Ectodermal cell (in vitro differentiated cells): Measurements from ENCODE around the gene CEACAM19.

Experiments
- H3K27ac ChIP-seq: 2 replicates; pipeline ENCODE4 v1.7.0; 2013; ENCODE audit warnings: mild to moderate bottlenecking, low read depth, low read length; ENCODE audit not compliant: insufficient read depth, poor library complexity, severe bottlenecking
- H3K27me3 ChIP-seq: 2 replicates; pipeline ENCODE4 v1.7.0; 2013; ENCODE audit warnings: mild to moderate bottlenecking, low read length; ENCODE audit not compliant: insufficient read depth, control insufficient read depth, poor library complexity, severe bottlenecking
- H3K36me3 ChIP-seq: one replicate; pipeline ENCODE4 v1.7.0; 2013; ENCODE audit warnings: low read length; ENCODE audit not compliant: control insufficient read depth, insufficient read depth
- H3K4me1 ChIP-seq: one replicate; pipeline ENCODE4 v1.7.0; 2013; ENCODE audit warnings: low read length; ENCODE audit not compliant: control insufficient read depth, insufficient read depth
- H3K4me3 ChIP-seq: 2 replicates; pipeline ENCODE4 v1.7.0; 2013; ENCODE audit warnings: low read depth, low read length, control low read depth; ENCODE audit not compliant: insufficient read depth
- H3K9me3 ChIP-seq: 2 replicates; pipeline ENCODE4 v1.7.0; 2013; ENCODE audit warnings: mild to moderate bottlenecking, low read length, moderate library complexity; ENCODE audit not compliant: control insufficient read depth
- WGBS, 2 experiments: methylation state at CpG; one replicate each; pipeline ENCODE4 v1.1.7; 2013; ENCODE audit warnings: missing lambda C conversion rate in 2 of 2; 5-methylcytosine and 5-hydroxymethylcytosine counted together

CEACAM19 gene

DNA sequence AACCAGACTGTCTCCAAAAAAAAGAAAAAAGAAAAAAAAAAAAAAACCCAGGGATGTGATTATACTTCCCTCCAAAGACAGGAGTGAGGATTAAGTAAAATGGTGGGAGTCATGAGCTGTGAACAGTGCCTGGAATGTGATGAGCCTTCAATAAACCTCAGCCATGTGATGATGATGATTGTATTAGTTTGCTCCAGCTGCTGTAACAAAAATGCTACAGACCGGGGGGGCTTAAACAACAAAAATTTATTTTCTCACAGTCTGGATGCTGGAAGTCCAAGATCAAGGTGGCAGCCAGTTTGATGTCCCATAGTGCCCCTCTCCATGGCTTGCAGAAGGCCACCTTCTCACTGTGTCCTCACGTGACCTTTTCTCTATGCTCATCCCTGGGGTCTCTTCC lies 36.5 kb upstream of the CEACAM19 start:
- H3K9me3 ChIP-seq = no peaks in the 10 kb centered on the region
- H3K4me1 ChIP-seq = no peaks in the 10 kb centered on the region
- H3K27me3 ChIP-seq = no peaks in the 10 kb centered on the region
- H3K27ac ChIP-seq = no peak overlapping the region
- no peak overlapping the region for H3K4me3 ChIP-seq
- WGBS, 2 experiments = 94 to 96% methylated on average over 2 of the region's 2 CpGs
- no peaks in the 10 kb centered on the region for H3K36me3 ChIP-seq

DNA sequence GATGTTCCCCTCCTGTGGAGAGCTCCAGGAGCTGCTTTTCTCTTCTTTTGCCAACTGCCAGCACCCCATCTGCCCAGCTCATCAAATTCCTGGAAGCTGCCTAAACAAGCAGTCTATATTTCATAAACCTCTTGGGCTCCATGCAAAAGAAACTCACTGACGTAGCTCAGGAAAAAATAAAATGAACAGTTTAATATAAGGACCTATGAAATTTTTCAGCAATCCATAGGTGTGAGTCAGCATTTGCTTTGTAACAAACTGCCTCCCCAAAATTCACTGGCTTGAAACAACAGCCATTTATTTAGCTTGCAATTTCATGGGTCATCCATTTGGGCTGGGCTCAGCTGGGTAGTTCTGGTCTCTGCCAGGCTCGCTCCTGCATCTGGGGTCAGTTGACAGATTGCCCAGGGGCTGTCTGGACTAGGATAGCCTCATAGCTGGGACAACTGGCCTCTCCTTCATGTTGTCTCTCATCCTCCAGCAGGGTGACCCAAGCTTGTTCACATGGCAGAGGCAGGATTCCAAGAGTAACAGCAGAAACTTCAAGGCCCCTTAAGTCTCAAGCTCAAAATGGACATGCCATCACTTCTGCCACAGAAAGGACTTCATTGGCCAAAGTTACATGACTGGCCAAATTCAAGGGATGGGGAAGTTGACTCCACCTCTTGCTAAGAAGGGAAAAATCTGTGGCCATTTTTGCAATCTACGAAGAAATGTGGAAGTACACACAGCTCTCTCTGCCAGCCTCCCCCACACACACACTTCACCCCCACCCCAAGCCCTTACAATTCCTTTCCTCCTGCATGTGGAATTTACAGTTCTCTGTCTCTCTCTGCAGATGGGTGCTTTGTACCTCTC lies 35.5 kb upstream of the CEACAM19 start:
- Histone ChIP-seq H3K27me3 (no peaks in the 10 kb centered on the region), H3K9me3 (no peaks in the 10 kb centered on the region), H3K27ac (no peak overlapping the region), H3K4me1 (no peaks in the 10 kb centered on the region), H3K36me3 (no peaks in the 10 kb centered on the region), H3K4me3 (no peak overlapping the region)
- 91 to 94% methylated on average over 3 of the region's 3 CpGs for WGBS, 2 experiments

DNA sequence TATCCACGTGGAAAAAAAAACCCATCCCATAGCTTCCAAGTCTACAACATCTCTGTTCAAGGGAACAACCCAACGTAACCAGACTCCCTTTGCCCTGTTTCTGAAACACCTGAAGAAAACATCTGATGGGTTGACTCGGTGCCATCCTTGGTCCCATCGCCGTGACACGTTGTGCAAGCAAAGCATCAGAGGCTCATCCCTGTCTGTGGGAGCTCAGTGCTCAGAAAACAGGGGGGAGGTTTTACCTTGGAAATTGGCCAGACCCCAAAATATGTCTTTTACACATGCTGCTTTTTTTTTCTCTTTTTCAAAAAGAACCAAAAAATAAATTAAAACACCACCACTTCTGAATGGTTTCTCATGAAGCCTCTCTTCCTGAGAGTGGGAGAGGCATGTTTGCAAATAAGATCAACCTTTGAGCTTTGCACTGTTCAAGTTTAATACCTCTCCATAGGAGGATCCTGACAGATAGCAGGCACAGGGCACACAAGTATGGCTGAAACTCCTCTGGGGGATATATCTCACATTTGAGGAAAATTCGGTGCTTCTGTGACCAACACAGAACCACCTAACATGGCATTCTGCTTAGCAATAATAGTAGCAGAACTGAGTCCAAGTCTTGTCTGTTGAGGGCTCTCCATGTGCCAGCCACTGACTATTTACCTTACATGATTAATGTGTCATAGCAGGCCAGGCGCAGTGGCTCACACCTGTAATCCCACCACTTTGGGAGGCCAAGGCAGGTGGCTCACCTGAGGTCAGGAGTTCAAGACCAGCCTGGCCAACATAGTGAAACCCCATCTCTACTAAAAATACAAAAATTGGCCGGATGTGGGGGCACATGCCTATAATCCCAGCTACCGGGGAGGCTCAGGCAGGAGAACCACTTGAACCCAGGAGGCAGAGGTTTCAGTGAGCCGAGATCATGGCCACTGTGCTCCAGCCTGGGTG lies 34.6 kb upstream of the CEACAM19 start:
- no peaks in the 10 kb centered on the region for H3K4me1 ChIP-seq
- no peaks in the 10 kb centered on the region for H3K27me3 ChIP-seq
- 83 to 85% methylated on average over 11 of the region's 11 CpGs for WGBS, 2 experiments
- no peaks in the 10 kb centered on the region for H3K9me3 ChIP-seq
- H3K4me3 ChIP-seq = no peak overlapping the region
- no peak overlapping the region for H3K27ac ChIP-seq
- no peaks in the 10 kb centered on the region for H3K36me3 ChIP-seq

DNA sequence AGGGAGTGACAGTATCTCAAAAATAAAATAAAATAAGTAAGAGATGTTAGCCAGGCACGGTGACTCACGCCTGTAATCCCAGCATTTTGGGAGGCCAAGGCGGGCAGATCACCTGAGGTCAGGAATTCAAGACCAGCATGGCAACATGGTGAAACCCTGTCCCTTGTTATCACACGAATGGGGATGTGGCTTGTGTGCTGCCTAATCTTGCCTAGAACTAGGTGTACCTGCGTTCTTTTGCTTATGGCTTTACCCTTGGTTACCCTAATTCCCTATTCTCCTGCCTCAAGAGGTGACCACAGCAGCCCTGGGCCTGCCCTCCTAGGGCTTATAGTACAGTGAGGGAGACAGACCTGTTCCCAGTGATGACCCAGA lies 33.9 kb upstream of the CEACAM19 start:
- Histone ChIP-seq H3K36me3 (no peaks in the 10 kb centered on the region), H3K27me3 (peaks cover 1% of the 10 kb centered on the region), H3K27ac (no peak overlapping the region), H3K4me3 (no peak overlapping the region), H3K4me1 (no peaks in the 10 kb centered on the region), H3K9me3 (no peaks in the 10 kb centered on the region)
- 92 to 96% methylated on average over 5 of the region's 5 CpGs for WGBS, 2 experiments

DNA sequence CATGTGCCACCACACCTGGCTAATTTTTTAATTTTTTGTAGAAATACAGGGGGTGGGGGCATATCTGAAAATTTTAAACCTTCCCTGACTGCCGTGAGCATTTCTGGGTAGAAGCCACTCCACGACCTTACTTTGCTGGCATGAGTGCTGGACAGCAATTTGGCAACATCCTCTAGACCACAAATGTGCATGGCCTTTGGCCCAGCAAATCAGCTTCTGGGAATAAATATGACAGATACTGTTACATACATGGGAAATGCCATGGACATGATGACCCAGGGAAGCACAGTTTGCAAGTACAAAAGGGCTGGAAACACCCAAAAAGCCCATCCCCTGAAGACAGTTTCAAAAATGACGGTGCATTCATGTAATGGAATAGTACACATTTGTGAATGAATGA lies 30.8 kb upstream of the CEACAM19 start:
- 95 to 96% methylated on average over 3 of the region's 3 CpGs for WGBS, 2 experiments
- Histone ChIP-seq H3K9me3 (no peaks in the 10 kb centered on the region), H3K4me1 (no peaks in the 10 kb centered on the region), H3K27me3 (peaks cover 14% of the 10 kb centered on the region), H3K27ac (no peak overlapping the region), H3K4me3 (no peak overlapping the region), H3K36me3 (no peaks in the 10 kb centered on the region)

DNA sequence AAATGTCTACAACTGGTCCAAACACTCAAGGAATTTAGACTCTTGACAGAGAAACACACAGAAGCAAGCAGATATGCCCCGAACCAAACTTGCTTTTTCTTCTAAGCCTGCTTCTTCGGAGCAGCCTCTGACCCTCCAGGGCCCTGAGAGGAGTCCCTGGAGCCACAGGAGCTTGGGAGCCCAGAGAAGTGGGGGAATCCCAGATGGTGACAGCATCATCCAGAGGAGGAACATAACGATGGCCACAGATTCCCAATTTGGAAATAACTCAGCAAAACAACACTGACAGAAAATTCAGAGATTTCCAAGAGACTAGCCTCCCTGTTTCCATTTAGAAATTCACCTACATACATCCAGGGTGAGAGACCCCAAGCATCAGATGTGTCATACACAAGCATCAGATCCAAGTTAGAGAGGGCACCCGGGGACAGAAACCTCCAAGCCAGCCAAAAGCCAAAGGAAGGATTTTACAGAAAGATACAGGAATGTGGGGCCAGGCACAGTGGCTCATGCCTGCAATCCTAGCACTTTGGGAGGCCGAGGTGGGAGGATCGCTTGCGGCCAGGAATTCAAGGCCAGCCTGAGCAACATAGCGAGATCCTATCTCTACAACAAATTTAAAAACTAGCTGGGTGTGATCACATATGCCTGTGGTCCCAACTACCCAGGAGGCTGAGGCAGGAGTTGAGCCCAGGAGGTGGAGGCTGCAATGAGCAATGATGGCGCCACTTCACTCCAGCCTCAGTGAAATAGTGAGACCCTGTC lies 29.6 kb upstream of the CEACAM19 start:
- H3K9me3 ChIP-seq = no peaks in the 10 kb centered on the region
- no peaks in the 10 kb centered on the region for H3K4me1 ChIP-seq
- WGBS, 2 experiments = 86 to 90% methylated on average over 9 of the region's 9 CpGs

DNA sequence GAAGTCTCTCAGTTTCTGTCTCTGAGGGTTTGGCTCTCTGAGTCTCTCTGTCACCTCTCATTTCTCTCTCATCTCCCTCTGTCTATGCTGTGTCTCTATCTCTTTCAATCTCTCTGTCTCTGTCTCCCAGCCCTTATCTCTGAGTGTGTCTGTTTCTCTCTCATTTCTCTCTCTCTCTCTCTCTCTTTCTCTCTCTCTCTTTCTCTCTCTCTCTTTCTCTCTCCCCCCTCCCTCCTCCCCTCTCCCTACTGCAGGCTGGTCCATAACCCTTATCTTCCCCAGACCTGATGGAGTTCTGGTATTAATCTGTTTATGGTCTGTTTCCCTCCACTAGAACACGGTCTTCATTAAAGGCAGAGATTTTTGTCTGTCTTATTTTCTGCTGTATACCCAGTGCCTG lies 28.9 kb upstream of the CEACAM19 start:
- Histone ChIP-seq H3K4me3 (no peak overlapping the region), H3K27me3 (peaks cover 14% of the 10 kb centered on the region), H3K36me3 (no peaks in the 10 kb centered on the region), H3K9me3 (no peaks in the 10 kb centered on the region), H3K27ac (no peak overlapping the region), H3K4me1 (no peaks in the 10 kb centered on the region)
- WGBS, 2 experiments = 89 to 92% methylated on average over 1 of the region's 1 CpG

More for the DNA sequence above, 29.6 kb upstream of the CEACAM19 start:
- Histone ChIP-seq H3K27ac (no peak overlapping the region), H3K27me3 (peaks cover 14% of the 10 kb centered on the region), H3K36me3 (no peaks in the 10 kb centered on the region), H3K4me3 (no peak overlapping the region)

DNA sequence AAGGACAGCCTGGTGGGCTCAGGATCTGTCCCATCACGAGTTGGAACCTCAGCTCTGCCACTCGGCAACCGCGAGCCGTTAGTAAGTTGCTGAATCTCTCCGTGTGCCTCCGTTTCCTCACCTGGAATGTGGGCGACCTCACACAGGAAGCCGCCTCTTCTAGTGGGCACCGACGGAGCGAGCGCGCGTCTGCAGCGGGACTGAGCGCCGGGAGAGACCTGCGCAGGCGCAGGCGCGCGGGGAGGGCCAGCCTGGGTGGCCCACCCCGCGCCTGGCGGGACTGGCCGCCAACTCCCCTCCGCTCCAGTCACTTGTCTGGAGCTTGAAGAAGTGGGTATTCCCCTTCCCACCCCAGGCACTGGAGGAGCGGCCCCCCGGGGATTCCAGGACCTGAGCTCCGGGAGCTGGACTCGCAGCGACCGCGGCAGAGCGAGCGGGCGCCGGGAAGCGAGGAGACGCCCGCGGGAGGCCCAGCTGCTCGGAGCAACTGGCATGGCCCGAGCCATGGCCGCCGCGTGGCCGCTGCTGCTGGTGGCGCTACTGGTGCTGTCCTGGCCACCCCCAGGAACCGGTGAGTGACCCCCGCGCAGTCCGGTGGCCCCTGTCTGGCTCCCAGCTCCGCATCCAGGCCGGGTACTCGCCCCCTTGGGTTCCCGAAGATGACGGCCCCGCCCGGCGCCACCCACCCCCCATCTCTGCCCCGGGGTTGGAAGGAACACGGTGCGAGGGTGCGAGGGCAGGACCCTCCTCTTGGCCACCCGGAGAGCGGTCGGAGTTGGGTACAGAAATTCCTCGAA lies 27.5 kb upstream of the CEACAM19 start, which contains the start of gene PVR:
TSS of gene PVR (plus strand) at position 306 of the 797 bp plus-strand sequence. CDS start at position 493, 187 bp downstream.
- Histone ChIP-seq H3K27ac (peak within 1 kb of the TSS; percentile 33), H3K4me1 (no peaks in the 10 kb centered on the region), H3K4me3 (peak within 1 kb of the TSS; percentile 51), H3K36me3 (no peaks in the 10 kb centered on the region), H3K27me3 (peaks cover 14% of the 10 kb centered on the region), H3K9me3 (no peaks in the 10 kb centered on the region)
- 1% methylated on average over 70 of the region's 70 CpGs for WGBS, 2 experiments

DNA sequence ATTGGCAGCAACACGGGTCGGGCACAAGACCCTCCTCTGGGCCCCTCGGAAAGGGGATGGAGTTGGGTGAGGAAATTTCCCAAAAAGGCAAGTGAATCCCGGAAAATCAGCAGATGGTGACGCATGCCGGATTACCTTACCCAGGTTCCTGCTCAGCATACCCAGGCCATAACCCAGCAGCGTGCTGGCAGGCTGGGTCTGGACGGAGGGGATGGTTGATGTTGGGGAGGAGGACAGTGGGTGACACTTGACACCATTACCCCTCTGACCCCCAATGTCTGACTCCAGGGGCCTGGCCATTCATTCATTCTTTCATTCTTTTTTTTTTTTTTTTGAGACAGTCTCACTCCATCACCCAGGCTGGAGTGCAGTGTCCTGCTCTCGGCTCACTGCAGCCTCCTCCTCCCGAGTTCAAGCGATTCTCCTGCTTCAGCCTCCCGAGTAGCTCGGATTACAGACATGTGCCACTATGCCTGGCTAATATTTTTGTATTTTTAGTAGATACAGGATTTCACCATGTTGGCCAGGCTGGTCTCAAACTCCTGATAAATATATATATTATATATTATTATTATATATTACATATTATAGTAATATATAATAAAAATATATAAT lies 26.8 kb upstream of the CEACAM19 start:
- Histone ChIP-seq H3K27me3 (peaks cover 14% of the 10 kb centered on the region), H3K9me3 (no peaks in the 10 kb centered on the region), H3K27ac (peak overlapping the region; percentile 33), H3K36me3 (no peaks in the 10 kb centered on the region), H3K4me3 (peak overlapping the region; percentile 51), H3K4me1 (no peaks in the 10 kb centered on the region)
- WGBS, 2 experiments = 4 to 6% methylated on average over 11 to 13 of the region's 13 CpGs
